Measurements from ENCODE around the gene ADAM11. TPM values are rescaled to one million over a fixed set of nuclear protein-coding genes. Genes with fewer than 3 reads are reported as not detected.
A peak's percentile ranks its signal among the peaks of the same experiment; 100 is the strongest.

Gene ADAM11
- total and polyA plus RNA-seq, 2 experiments from 2014 or later: 0.20 to 0.22 TPM

GRCh38 chr17:44777394-44778348, 18.9 kb downstream of the ADAM11 start:
- no peak for DNase-seq
- H3K79me2 ChIP-seq (ENCODE audit: insufficient read depth): no peaks in the 10 kb centered on the region
- no peaks in the 10 kb centered on the region for H3K27me3 ChIP-seq (replicated peaks; ENCODE audit: insufficient read depth)
- H3K4me1 ChIP-seq (ENCODE audit: insufficient read depth): no peaks in the 10 kb centered on the region
- H3F3A ChIP-seq (ENCODE audit: insufficient read depth): no peaks in the 10 kb centered on the region
- H3K9me2 ChIP-seq (ENCODE audit: insufficient read depth): no peaks in the 10 kb centered on the region
- no peak overlapping the region for H3K4me2 ChIP-seq (ENCODE audit: unreplicated experiment)
- TF ChIP-seq EZH2phosphoT487 (IDR thresholded peaks at IDR 0.05; ENCODE audit: insufficient read depth, low read depth) (no peak), EZH2 (IDR thresholded peaks at IDR 0.05; ENCODE audit: insufficient read depth, poor library complexity, severe bottlenecking) (no peak)
- no peaks in the 10 kb centered on the region for H3K9me3 ChIP-seq (ENCODE audit: low read depth)
- no peaks in the 10 kb centered on the region for H4K20me1 ChIP-seq (ENCODE audit: insufficient read depth)
- in situ Hi-C loops (cut with MboI): no loop called here
- H2AFZ ChIP-seq: no peak overlapping the region
- H3K4me3 ChIP-seq: no peak overlapping the region
- H3K36me3 ChIP-seq (ENCODE audit: low read depth): no peaks in the 10 kb centered on the region
- 82 to 85% methylated on average over 20 of the region's 20 CpGs for WGBS, 2 experiments (ENCODE audit: low coverage in 1 of 2, low lambda C conversion rate in 2 of 2, missing lambda C conversion rate in 2 of 2)
- H3K27ac ChIP-seq: no peak overlapping the region
- no peak overlapping the region for H3K9ac ChIP-seq

- WGBS, 2 experiments (ENCODE audit: low coverage in 1 of 2, low lambda C conversion rate in 2 of 2, missing lambda C conversion rate in 2 of 2): 24 to 25% methylated on average over 9 of the region's 10 CpGs
- no peaks in the 10 kb centered on the region for H3K4me1 ChIP-seq (ENCODE audit: insufficient read depth)
- H4K20me1 ChIP-seq (ENCODE audit: insufficient read depth): no peaks in the 10 kb centered on the region
- peak overlapping the region; percentile 86 for H3K4me2 ChIP-seq (ENCODE audit: unreplicated experiment)
- H3K9me2 ChIP-seq (ENCODE audit: insufficient read depth): no peaks in the 10 kb centered on the region
- in situ Hi-C loops (cut with MboI): no loop called here
- H3K79me2 ChIP-seq (ENCODE audit: insufficient read depth): no peaks in the 10 kb centered on the region
- H3K27ac ChIP-seq: no peak overlapping the region
- H3K27me3 ChIP-seq (replicated peaks; ENCODE audit: insufficient read depth): no peaks in the 10 kb centered on the region
- H2AFZ ChIP-seq: peak overlapping the region; percentile 83
- H3K9me3 ChIP-seq (ENCODE audit: low read depth): no peaks in the 10 kb centered on the region
- H3K4me3 ChIP-seq: peak overlapping the region; percentile 66; the same call in 1 of the 2 replicates
- H3K36me3 ChIP-seq (ENCODE audit: low read depth): no peaks in the 10 kb centered on the region
- peak overlapping the region; percentile 67; the same call in 1 of the 2 replicates for H3K9ac ChIP-seq
- DNase-seq: no peak
- H3F3A ChIP-seq (ENCODE audit: insufficient read depth): no peaks in the 10 kb centered on the region
- no peak for TF ChIP-seq EZH2 (IDR thresholded peaks at IDR 0.05; ENCODE audit: insufficient read depth, poor library complexity, severe bottlenecking)
- TF ChIP-seq EZH2phosphoT487 (IDR thresholded peaks at IDR 0.05; ENCODE audit: insufficient read depth, low read depth): no peak
Observed at GRCh38 chr17:44778656-44779210, 19.9 kb downstream of the ADAM11 start.

GRCh38 chr17:44779211-44780025, 20.6 kb downstream of the ADAM11 start:
- 30 to 31% methylated on average over 35 to 36 of the region's 36 CpGs for WGBS, 2 experiments (ENCODE audit: low coverage in 1 of 2, low lambda C conversion rate in 2 of 2, missing lambda C conversion rate in 2 of 2)
- Histone ChIP-seq H3K9me3 (ENCODE audit: low read depth) (no peaks in the 10 kb centered on the region), H3K4me3 (peak overlapping the region; percentile 66), H3K36me3 (ENCODE audit: low read depth) (no peaks in the 10 kb centered on the region), H3K9me2 (ENCODE audit: insufficient read depth) (no peaks in the 10 kb centered on the region), H3K9ac (peak overlapping the region; percentile 67), H3K4me1 (ENCODE audit: insufficient read depth) (no peaks in the 10 kb centered on the region), H3K27me3 (replicated peaks; ENCODE audit: insufficient read depth) (no peaks in the 10 kb centered on the region), H4K20me1 (ENCODE audit: insufficient read depth) (no peaks in the 10 kb centered on the region), H3K4me2 (ENCODE audit: unreplicated experiment) (peak overlapping the region; percentile 86), H3F3A (ENCODE audit: insufficient read depth) (no peaks in the 10 kb centered on the region), H2AFZ (peak overlapping the region; percentile 83), H3K27ac (no peak overlapping the region), H3K79me2 (ENCODE audit: insufficient read depth) (no peaks in the 10 kb centered on the region)
- TF ChIP-seq EZH2phosphoT487 (IDR thresholded peaks at IDR 0.05; ENCODE audit: insufficient read depth, low read depth): no peak
- TF ChIP-seq EZH2 (IDR thresholded peaks at IDR 0.05; ENCODE audit: insufficient read depth, poor library complexity, severe bottlenecking): no peak
- DNase-seq: peak; percentile 89
- in situ Hi-C loops (cut with MboI): no loop called here

- Histone ChIP-seq H3K4me1 (ENCODE audit: insufficient read depth) (no peaks in the 10 kb centered on the region), H3K4me3 (no peak overlapping the region), H3K9me2 (ENCODE audit: insufficient read depth) (no peaks in the 10 kb centered on the region), H3K27me3 (replicated peaks; ENCODE audit: insufficient read depth) (no peaks in the 10 kb centered on the region), H4K20me1 (ENCODE audit: insufficient read depth) (no peaks in the 10 kb centered on the region), H3K9ac (no peak overlapping the region), H3K9me3 (ENCODE audit: low read depth) (no peaks in the 10 kb centered on the region), H3K79me2 (ENCODE audit: insufficient read depth) (no peaks in the 10 kb centered on the region), H3K27ac (no peak overlapping the region), H3F3A (ENCODE audit: insufficient read depth) (no peaks in the 10 kb centered on the region), H2AFZ (no peak overlapping the region), H3K4me2 (ENCODE audit: unreplicated experiment) (no peak overlapping the region), H3K36me3 (ENCODE audit: low read depth) (no peaks in the 10 kb centered on the region)
- DNase-seq: no peak
- in situ Hi-C loops (cut with MboI): no loop called here
- 93 to 95% methylated on average over 12 of the region's 12 CpGs for WGBS, 2 experiments (ENCODE audit: low coverage in 1 of 2, low lambda C conversion rate in 2 of 2, missing lambda C conversion rate in 2 of 2)
- no peak for TF ChIP-seq EZH2 (IDR thresholded peaks at IDR 0.05; ENCODE audit: insufficient read depth, poor library complexity, severe bottlenecking)
- no peak for TF ChIP-seq EZH2phosphoT487 (IDR thresholded peaks at IDR 0.05; ENCODE audit: insufficient read depth, low read depth)
Observed at GRCh38 chr17:44780161-44780560, 21.4 kb downstream of the ADAM11 start.

Measured in GM23248 (cell line).